ENCODE data around the gene TXNRD2.

Gene TXNRD2

GRCh38 chr22:19941365-19942082, at the start of gene TXNRD2, which contains the start of gene COMT:
TXNRD2 (minus strand) TSS chr22:19941818; CDS start chr22:19941803, 15 bp downstream.
COMT (plus strand) TSS chr22:19941772; CDS start chr22:19962527, 20,755 bp downstream.
- peak; percentile 73 for DNase-seq

- DNase-seq, result no peak
Observed at GRCh38 chr22:19991395-19991644, 49.7 kb upstream of the TXNRD2 start.

GRCh38 chr22:19990609-19991394, 49.2 kb upstream of the TXNRD2 start:
- DNase-seq, result no peak

- no peak for DNase-seq
Observed at GRCh38 chr22:19990188-19990587, 48.6 kb upstream of the TXNRD2 start.

- no peak for DNase-seq
Observed at GRCh38 chr22:19989725-19990067, 48.1 kb upstream of the TXNRD2 start.

GRCh38 chr22:19988965-19989724, 47.5 kb upstream of the TXNRD2 start:
- no peak for DNase-seq

GRCh38 chr22:19988331-19988808, 46.8 kb upstream of the TXNRD2 start:
- DNase-seq, result no peak

GRCh38 chr22:19987394-19988306, 46.0 kb upstream of the TXNRD2 start:
- no peak for DNase-seq

- peak; percentile 60 for DNase-seq
Observed at GRCh38 chr22:19986410-19987341, 45.1 kb upstream of the TXNRD2 start.

- no peak for DNase-seq
Observed at GRCh38 chr22:19986011-19986409, 44.4 kb upstream of the TXNRD2 start.

- DNase-seq, result no peak
Observed at GRCh38 chr22:19984851-19985811, 43.5 kb upstream of the TXNRD2 start.

- no peak for DNase-seq
Observed at GRCh38 chr22:19984201-19984753, 42.7 kb upstream of the TXNRD2 start.

- no peak for DNase-seq
Observed at GRCh38 chr22:19983741-19984140, 42.1 kb upstream of the TXNRD2 start.

- no peak for DNase-seq
Observed at GRCh38 chr22:19982991-19983578, 41.5 kb upstream of the TXNRD2 start.

- no peak for DNase-seq
Observed at GRCh38 chr22:19981961-19982920, 40.6 kb upstream of the TXNRD2 start.

- DNase-seq, result no peak
Observed at GRCh38 chr22:19981171-19981960, 39.7 kb upstream of the TXNRD2 start.

GRCh38 chr22:19980766-19981165, 39.1 kb upstream of the TXNRD2 start:
- DNase-seq, result no peak
